Activated CD4-positive, alpha-beta T cell treated with anti-CD3 and anti-CD28 coated beads for 4 hours (primary cell): ENCODE data around the gene ZNF627.
"Not testable (repeated sequence)": the region's sequence is repeated elsewhere in the genome, so short reads cannot be mapped to it uniquely, and the experiment has no call there.

Experiments
- DNase-seq, 2 donors: peaks; one replicate each; pipeline ENCODE4 v3.0.0-alpha.2; 2020

Gene ZNF627

DNA sequence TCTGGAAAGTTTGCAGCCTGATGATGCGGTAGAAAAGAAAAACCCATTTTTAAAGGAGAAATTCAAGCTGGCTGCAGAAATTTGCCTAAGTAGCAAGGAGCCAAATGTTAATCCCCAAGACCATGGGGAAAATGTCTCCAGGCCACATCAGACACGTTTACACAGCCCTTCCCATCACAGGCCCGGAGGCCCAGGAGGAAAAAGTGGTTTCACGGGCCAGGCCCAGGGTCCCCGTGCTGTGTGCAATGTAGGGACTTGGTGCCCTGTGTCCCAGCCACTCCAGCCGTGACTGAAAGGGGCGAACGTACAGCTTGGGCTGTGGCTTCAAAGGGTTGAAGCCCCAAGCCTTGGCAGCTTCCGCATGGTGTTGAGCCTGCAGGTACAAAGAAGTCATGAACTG, 35.9 kb downstream of the ZNF627 start:
- DNase-seq = no peak

DNA sequence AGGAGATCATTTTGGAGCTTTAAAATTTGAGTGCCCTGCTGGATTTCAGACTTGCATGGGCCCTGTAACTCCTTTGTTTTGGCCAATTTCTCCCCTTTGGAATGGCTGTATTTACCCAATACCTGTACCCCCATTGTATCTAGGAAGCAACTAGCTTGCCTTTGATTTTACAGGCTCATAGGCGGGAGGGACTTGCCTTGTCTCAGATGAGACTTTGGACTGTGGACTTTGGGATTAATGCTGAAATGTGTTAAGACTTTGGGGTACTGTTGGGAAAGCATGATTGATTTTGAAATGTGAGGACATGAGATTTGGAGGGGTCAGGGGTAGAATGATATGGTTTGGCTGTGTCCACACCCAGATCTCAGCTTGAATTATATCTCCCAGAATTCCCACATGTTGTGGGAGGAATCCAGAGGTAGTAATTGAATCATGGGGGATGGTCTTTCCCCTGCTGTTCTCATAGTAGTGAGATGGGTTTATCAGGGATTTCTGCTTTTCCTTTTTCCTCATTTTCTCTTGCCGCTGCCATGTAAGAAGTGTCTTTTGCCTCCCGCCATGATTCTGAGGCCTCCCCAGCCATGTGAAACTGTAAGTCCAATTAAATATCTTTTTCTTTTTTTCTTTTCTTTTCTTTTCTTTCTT, 36.9 kb downstream of the ZNF627 start:
- DNase-seq = not testable (repeated sequence)

DNA sequence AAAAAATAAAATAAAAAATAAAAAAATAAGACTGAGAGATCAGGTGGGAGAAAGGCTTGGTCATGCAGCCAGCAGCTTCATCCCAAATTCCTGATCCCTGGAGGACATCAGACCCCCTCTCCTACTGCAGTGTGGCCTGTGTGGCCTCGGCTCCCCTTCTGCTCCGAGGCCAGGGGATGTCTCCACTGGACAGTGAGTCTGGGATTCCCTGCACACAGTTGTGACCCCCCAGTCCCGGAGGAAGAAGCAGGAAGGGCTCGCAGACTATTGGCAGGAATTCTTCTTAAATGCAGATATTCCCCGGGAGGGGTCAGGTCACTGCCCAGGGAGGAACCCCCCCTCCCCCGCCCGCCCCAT, 41.9 kb downstream of the ZNF627 start:
- DNase-seq = no peak

DNA sequence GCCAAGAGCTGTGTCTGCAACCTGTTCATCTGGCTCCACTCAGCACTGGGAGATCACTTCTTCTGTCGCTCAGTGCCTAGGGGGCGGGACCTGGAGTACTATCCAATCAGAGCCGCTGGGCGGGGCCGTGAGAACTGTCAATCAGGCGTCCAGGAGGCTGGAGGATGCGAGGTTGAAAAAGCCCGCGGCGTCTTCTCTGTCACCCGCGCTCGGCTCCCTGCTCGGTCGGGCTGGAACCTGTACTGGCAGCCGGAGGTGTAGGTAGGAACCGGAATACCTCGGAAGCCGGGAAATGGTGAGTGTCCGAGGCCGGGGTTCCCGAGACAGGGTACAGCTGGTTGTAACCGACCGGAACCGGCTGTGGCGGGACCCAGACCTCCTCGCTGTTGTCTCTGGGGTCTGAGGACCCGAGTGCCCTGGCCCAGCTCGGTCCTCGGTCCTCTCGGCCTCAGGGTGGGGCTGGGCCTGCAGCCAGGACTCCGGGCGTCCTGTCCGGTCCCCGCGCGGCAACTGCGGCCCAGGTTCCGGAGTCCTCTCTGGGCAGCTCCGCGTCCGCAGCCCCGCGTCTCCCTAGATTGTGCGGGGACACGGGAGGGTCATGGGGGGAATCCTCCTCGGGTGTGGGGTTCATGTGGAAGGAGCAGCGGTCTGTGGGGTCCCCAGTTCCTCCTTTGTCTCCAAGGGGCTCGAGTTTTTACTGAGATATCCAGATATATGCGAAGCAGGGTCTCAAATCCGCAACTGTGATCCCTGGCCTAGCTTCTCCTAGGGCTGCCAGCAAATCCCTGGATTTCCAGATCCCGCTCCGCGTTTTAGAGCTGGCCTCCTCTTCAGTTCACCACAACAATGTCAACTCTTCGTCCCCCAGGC, 42.6 kb downstream of the ZNF627 start:
- DNase-seq = peak; percentile 76 to 80

DNA sequence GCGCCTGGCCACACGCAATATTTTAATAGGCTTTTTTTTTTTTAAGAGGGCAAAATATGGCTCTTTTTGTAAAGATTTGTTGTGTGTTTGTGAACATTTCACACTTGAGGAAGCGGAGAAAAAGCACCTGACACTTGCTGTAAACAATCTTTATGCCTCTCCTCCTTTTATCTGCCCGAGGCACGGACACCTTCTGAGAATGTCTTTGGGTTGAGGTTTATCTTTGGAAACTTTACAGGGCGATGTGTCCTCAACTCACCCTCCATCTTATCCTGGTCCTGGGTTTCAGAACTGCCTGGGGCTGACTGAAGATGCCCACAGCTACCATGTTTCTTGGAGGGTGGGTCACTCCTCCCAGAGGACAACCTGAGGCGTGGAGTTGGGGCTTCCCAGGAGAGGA, 44.0 kb downstream of the ZNF627 start:
- no peak for DNase-seq

DNA sequence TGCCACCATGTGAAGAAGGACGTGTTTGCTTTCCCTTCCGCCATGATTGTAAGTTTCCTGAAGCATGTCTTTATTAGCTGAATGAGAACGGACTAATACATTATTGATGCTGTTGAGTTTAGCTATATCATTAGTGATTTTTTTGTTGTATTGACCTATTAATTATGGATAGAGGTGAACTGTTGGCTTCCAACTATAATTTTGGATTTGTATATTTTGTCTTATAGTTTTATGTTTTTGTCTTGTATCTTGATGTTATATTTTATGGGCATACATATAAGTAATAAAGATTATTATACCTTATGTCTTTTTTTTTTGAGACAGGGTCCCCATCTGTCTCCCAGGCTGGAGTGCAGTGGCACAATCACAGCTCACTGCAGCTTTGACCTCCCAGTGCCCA, 45.6 kb downstream of the ZNF627 start:
- DNase-seq = no peak

DNA sequence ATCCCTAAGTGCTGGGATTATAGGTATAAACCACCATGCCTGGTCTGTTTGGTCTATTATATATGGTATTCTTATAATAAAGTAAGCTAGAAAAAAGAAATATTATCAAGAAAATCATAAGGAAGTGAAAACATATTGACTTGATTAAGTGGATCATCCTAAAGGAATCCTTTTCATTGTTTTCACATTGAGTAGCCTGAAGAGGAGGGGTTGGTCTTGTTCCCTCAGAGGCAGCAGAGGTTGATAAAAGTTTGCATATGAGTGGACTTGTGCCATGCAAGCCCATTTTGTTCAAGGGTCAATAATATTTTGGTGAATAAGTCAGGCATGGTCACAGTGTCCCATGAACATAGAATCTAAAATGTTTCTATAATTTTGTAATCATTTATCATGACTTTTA, 52.7 kb downstream of the ZNF627 start:
- no peak for DNase-seq

DNA sequence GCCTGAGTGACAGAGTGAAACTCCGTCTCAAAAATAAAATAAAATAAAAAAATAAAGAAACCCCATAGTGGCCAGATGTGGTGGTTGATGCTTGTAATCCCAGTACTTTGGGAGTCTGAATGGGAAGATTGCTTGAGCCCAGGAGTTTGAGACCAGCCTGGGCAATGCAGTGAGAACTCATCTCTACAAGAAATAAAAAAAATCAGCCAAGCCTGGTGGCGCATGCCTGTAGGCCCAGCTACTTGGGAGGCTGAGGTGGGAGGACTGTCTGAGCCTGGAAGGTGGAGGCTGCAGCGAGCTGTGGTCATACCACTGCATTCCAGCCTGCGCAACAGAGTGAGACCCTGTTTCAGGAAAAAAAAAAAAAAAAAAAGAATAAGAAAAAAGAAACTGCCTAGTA, 53.8 kb downstream of the ZNF627 start:
- no peak for DNase-seq

DNA sequence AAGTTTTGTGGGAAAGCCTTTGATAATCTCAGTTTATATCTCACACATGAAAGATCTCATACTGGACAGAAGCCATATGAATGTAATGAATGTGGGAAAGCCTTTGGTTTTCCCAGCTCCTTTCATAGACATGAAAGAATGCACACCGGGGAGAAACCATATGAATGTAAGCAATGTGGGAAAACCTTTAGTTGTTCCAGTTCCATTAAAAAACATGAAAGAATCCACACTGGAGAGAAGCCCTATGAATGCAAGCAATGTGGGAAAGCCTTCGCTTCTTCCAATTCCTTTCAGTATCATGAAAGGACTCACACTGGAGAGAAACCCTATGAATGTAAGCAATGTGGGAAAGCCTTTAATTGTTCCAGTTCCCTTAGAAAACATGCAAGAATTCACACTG, 54.8 kb downstream of the ZNF627 start:
- DNase-seq = no peak

DNA sequence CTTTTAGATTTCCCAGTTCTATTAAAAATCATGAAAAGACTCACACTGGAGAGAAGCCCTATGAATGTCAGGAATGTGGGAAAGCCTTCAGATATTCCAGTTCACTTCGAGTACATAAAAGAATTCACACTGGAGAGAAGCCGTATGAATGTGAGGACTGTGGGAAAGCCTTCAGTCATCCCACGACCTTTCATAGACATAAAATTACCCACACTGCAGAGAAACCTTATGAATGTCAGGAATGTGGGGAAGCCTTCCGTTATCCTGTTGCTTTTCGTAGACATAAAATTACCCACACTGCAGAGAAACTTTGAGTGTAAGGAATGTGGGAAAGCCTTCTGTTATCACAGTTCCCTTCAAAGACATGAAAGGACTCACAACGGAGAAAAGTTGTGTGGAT, 55.2 kb downstream of the ZNF627 start:
- DNase-seq = no peak

DNA sequence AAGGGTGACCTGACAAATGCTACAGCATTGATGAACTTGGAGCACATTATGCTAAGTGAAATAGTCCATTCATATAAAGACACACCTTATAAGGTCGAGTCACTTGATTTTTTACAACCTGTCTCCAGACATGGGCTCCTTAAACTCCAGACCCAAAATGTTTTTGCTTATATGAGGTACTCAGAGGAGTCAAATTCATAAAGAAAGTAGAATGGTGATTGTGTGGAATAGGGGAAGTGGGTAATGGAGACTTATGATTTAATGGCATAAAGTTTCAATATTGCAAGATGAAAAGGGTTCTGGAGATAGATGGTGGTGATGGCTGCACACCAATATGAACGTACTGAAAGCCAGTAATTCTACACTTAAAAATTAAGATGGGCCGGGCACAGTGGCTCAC, 59.3 kb downstream of the ZNF627 start:
- DNase-seq = no peak

DNA sequence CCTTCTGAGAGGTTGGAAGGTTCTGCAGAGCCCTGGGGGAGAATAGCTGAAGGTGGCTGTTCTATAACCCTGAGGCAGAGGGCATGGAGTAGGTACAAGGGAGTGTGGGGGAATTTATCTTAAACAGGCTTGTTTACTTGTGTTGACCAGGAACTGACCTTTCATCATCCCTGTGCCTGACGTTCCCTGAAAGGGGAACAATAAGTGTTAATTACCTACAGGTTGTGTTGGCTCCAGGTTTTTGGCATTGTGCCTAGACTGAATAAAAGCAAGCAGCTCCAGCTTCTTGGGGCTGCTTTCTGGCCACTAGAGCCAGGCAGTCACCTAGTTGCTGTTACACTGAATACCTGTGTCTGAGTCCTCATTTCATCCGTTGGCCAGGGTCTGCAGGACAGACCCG, 60.0 kb downstream of the ZNF627 start:
- no peak for DNase-seq

DNA sequence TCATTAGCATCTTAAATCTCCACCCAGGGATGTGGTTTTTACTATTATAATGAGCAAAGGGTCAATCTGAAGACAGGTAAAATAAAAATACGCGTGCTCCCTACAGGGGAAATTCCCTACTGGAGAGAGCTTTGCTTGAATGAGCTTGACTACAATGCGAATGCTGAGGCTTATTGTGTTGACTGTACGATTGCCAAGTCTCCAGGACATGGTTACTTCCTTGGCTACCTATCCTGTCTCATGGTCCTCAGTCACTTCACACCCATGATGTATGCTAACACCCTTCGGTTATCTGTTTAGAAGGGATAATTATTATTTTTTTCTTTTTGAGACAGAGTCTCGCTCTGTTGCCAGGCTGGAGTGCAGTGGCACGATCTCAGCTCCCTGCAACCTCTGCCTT, 61.7 kb downstream of the ZNF627 start:
- no peak for DNase-seq

DNA sequence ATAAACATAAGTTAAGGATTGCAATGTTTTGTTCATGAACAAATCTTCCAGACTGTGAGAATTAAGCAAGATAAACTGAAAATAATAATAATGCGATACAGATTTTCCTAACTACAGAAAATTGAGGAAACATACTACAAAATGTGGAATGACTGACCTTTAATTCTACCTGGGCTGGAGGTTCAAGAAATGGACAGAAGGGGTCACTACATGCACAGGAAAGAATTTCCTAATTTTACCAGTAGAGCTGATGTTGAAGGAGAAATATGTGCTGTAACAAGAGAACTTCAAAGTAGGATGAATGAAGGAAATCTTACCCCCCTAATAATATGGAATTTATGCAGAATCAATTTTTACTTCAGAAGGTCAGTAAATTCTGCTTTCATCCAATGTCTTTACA, 62.3 kb downstream of the ZNF627 start:
- no peak for DNase-seq

DNA sequence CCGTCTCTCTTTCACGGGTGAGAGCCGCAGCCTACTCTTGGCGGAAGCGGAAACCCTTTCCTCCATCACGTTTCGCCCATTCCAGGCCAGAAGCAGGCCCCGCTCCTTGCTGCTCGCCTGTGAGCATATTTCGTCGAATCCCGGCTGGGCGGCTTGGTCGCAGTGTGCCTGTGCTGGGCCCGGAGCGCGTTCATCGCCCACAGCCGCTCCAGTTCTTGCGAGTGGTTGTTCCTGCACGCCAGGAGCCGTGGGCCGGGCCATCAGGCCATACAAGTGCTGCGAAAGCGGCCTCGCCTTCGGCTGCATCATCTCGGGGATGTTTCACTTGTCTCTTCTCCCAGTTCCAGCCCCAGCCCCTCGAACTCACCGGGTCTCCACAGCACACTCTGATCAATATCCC, 65.0 kb downstream of the ZNF627 start:
- no peak for DNase-seq

DNA sequence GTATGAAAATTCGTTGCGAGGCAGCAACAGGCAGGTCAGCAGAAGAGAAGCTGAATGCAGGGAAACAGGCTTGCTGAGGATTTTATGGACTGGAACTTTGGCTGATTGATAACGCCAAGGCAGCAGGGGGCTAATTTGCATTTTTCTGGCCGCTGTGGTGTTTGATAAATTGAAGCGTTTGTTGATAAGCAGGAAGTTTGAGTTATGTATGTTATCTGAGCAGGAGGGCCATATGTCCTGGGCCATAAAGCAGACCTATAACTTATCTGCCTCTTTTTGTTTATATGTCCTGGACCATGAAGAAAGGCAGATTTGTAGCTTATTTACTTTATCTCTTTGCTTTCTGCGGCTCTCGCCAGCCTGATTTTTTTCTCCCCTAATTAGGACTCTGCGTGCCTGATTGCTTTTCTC, 65.9 kb downstream of the ZNF627 start:
- DNase-seq = no peak
